CD1c-positive myeloid dendritic cell (primary cell): ENCODE data around the gene IGF2BP3.

Source experiments
- DNase-seq: peaks from one replicate; pipeline ENCODE4 v3.0.0-alpha.2; 2016; ENCODE audit errors: extremely low spot score

IGF2BP3 gene

GRCh38 chr7:23472046-23472445 lies 1.8 kb upstream of the IGF2BP3 start:
- DNase-seq = no peak

DNA sequence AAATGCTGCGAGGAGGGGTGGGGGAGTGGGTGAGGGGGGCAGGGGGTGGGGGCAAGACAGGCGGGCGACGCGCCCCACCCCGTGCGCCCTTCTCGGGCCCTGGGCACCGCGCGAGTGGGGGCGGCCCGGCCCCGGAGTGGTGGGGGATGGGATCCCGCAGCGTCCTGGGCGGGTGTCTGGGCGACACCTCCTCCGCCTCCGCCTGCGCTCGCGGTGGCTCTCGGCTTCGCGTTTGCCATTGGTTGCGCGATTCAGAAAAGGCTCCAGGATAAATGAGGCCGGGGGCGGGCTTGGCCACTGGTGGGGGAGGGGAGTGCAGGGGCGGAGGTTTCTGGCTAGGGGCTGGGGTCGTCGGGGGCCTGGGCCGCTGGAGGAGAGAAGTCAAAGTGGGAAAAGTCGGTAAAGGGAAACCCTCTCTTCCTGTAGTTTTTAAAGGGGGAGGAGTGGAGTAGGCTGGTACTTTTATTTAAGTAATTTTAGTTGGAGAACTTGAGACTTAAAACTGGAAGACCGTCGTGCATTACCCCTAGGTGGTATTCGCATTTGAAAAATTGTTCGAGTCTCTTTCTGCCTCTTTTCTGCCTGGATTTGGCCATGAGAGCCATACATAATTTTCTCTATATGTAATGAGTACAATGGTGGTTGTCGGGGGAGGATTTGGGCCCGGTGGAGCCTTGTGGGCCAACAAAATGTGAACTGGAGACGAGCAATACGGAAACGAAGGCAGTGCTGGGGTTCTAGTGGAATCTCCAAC lies 992 bp upstream of the IGF2BP3 start:
- DNase-seq = no peak

- DNase-seq = no peak
These were observed 385 bp downstream of the IGF2BP3 start for GRCh38 chr7:23469961-23470250.

DNA sequence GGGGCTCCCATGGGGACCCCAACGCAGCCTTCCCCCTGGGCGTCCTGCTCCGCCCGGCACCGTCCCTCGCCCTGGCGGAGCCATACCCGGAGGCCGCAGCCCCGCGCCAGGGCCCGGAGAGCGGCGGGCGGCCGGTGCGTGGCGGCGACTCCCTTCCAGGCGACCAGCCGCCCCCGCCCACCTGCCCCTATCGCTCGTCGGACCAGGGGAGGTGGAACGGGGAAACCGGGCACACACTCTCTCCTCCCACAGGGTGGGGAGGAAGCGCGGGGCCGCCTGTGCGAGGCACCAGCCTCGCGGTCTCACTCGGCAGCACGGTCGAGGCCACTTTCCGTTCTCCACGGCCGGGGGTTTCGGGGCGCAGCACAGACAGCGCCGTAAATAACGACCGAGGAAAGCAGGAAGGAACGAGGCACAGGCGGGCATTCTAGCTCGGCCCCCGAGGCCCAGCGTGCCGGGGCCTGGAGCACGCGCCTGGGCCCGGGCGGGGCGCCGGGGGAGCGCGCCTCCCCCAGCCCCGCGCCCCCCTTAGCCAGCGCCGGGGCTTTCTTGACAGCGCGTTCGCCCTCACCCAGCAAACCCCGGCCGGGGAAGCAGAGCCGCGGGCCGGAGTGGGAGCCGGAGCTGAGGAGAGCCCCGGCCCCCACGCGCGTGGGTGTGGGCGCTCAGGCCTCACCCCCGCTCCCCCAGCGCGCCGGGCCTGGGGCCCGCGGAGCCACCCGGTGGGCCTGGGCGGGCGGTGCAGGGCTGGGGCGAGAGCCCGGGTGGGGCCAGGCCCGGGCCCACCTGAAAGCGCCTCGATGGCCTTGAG lies 936 bp downstream of the IGF2BP3 start:
- DNase-seq = peak; percentile 29

DNA sequence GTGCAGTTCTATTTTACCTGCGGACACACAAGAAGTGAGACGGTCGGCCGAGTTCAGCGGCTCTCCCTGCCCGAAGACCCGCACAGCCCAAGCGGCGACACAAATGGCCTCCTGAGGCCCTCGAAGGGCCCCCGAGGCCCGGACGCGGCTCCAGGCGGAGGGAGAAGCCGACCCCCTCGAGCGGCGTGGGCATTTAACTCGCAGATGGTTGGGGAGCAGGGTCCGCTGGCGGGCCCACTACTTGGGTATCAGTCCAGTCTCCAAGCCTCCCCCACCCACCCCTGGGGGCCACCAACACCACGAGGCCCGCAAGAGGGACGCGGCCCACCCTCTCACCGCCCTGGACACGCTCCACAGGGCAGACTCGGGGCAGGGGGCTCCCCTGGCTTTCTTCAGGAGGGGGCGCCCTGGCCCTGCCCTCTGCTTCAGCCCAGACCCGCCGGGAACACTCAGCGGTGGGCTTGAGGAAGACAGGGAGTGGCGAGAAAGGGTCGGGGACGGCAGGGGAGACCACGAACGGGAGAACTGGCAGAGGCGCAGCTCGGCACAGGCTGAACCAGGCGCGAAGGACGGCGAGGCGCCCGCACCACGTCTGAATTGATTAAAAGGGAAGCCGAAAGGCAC lies 1.7 kb downstream of the IGF2BP3 start:
- no peak for DNase-seq

GRCh38 chr7:23467806-23468525 lies 2.3 kb downstream of the IGF2BP3 start:
- peak; percentile 24 for DNase-seq

DNA sequence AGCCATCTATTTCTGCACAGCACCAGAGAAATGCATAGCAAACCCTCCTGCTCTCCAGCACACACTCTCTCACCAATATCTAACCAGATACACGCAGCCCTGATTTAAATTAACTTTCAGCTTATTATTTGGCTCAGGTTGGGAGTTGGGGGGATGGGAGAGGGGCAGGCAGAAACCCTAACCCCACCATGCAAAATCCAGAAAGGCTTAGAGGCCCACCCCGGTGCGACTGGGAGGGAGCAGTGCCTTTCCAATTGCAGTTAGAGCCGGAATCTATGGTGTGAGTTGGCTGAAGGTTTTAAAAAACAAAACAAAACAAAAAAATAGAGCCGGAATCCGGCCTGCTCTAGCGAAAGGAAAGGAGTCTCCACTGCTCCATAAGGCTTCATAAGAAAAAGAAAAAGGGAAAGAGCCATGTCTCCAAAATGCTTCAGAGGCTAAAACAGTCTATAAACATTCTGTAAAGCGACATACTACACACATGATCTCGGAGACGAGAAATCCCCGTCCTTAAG lies 2.9 kb downstream of the IGF2BP3 start:
- no peak for DNase-seq

DNA sequence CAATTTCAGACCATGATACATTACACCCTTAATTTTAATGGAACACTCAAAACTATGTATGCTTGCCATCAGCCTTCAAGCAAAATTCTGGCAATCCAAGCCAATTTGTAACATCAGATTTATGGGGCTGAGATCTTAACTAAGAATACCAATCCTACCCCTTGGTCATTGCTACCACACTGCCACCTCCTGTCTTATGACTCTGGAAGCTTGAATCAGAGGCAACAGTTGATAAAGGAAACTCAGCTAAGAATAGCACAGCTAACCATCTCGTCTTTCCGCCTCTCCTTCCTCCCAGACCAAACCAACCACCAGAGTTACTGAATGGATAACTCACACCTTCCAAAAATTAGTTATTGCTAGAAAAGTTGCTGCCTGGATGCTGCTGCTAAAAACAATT lies 7.4 kb downstream of the IGF2BP3 start:
- DNase-seq = no peak

- no peak for DNase-seq
These were observed 12.2 kb downstream of the IGF2BP3 start for GRCh38 chr7:23458044-23458443.

- DNase-seq = no peak
These were observed 14.2 kb downstream of the IGF2BP3 start for GRCh38 chr7:23456093-23456492.

DNA sequence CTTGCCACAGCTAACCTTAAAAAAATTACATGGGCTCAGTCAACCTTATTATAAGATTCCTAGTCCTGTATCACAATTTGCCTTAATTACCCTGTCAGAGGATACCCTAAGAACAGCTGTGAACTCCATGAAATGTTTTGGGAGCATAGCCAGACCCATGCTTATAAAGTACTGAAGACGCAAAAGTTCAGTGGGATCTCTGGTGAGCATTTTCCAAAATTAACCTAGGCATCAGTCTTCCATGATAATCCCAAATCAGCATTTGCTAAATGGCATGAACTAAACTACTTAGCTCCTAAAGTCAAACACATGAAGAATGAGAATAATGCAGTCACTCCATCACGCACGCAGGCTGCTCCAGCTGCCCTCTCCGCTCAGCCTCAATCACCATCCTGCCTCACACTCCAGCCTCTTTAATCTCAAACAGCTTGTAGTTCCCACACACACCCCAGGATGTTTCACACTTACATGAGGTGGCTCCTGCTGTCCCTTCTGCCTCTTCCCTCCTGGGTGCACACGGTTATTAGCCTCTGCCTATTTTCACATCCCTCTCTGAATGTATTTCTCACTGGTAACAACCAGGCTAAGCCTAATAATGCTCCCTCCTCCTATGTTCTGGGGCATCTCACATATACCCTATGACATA lies 15.3 kb downstream of the IGF2BP3 start:
- DNase-seq = no peak

- DNase-seq = no peak
These were observed 19.8 kb downstream of the IGF2BP3 start for GRCh38 chr7:23450518-23450917.

GRCh38 chr7:23449941-23450340 lies 20.4 kb downstream of the IGF2BP3 start:
- no peak for DNase-seq

DNA sequence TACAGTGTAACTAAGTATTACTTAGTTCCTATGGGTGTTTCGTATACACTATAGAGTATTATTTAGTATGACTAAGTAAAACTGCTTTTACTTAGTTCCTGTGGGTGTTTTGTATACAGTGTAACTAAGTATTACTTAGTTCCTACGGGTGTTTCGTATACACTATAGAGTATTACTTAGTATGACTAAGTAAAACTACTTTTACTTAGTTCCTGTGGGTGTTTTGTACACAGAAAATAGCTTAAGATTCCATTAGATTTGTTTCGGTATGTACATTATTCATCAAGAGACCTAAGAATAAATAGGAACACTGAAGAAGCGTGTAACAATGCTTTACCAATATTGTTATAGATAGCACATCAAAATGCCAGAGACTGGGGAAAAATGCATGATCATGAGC lies 25.0 kb downstream of the IGF2BP3 start:
- no peak for DNase-seq

DNA sequence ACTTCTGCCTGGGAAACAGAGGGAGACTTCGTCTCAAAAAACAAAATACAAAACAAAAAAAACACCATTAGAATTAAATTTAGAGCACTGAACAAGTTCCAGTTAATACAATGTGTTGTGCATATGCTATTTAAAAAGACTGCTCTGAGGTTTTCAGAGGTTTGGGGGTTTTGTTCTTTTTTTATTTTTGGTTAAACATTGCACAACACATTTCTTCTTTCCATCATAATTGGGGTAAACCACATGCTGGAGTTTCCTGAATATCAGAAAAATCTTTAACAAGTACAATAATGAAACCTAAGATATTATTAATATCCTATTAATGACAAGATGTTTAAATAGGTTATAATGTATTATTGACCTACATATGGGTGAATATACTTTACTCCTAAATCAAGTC lies 26.3 kb downstream of the IGF2BP3 start:
- no peak for DNase-seq

- DNase-seq = no peak
These were observed 32.1 kb downstream of the IGF2BP3 start for GRCh38 chr7:23438171-23438570.

GRCh38 chr7:23434147-23434917 lies 36.0 kb downstream of the IGF2BP3 start:
- no peak for DNase-seq

DNA sequence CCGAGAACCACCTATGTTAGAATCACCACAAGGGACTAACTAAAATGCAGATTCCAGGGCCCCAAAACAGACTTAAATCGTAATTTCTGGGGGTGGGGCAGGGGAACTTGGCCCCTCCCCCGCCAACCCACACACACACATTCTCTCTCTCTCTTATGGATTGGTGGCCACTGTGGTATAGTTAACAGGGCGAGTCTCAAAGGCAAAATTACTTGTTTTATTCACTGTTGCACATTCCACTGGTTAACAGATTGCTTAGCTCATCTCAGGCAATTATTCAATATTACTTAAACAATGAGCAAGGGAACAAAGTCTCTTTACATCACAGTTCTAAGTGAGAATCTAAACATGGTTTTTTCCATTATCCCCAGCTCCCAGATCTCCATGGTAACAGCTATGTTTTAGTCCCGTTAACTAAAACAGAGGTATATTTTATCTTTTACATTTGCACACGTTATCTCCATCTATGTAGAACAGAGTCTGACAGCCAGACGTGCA lies 38.5 kb downstream of the IGF2BP3 start:
- DNase-seq = no peak

GRCh38 chr7:23430893-23431259 lies 39.4 kb downstream of the IGF2BP3 start:
- DNase-seq = no peak

DNA sequence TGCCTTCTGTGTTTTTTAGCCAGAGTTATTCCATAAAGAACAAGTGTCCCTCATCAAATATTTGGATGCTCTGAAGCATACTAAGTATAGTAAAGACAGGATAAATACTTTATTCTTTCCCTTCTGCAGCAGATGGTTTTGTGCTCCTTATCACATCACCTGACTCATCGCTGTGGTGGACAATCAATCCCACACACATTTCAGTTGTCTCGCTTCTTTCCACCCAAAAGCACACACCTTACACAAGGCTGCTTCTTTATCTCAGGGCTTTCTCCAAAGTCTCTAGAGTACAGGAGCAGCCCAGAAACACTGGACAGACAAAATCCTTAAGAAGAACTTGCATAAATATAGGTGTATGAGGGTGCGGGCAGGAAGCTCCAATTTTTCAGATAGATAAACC lies 43.4 kb downstream of the IGF2BP3 start:
- no peak for DNase-seq

DNA sequence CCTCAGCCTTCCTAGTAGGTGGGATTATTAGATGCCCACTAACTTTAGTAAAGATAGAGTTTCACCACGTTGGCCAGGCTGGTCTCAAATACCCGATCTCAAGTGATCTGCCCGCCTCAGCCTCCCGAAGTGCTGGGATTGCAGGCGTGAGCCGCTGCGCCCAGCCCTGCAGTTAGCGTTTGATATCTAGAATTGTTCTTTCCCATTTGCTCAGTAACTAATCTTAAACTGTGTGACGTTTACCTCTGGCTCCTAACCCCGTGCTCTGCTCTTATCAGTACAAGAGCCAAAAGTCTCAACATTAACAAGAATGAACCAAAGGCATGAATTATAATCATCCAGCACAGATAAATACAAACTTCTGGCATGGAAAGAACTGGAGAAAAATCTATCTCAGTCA lies 47.4 kb downstream of the IGF2BP3 start:
- no peak for DNase-seq
